WTC11 (cell line): ENCODE data around the gene PRKCB. TPM values are rescaled to one million over a fixed set of nuclear protein-coding genes. Genes with fewer than 3 reads are reported as not detected.

Source experiments
- ATAC-seq: fragments of 200-7000 bp; cut with Tn5 transposase; 2 replicates; pipeline ENCODE4 v1.10.0; 2021; ENCODE audit warnings: mild to moderate bottlenecking, moderate library complexity
- CTCF ChIA-PET: fragments of 300-600 bp; sonication (Branson Sonifier 250); formaldehyde crosslinking; loops from one replicate; lab custom pipeline; 2021; ENCODE audit warnings: antibody characterized with exemption; lab: Charles Lee
- POLR2A ChIA-PET: fragments of 350-600 bp; sonication (Branson Sonifier 250); formaldehyde crosslinking; loops from one replicate; lab custom pipeline; 2021; ENCODE audit warnings: antibody characterized with exemption; lab: Charles Lee
- DNase-seq: peaks from one replicate; pipeline ENCODE4 v3.0.0; 2021; ENCODE audit warnings: low spot score
- H3K27ac Mint-ChIP-seq: 2 replicates; pipeline ENCODE4 v1.8.0; 2021; ENCODE audit warnings: mixed read lengths
- H3K27me3 Mint-ChIP-seq: 2 replicates; pipeline ENCODE4 v1.8.0; 2021; ENCODE audit warnings: low read depth, mild to moderate bottlenecking, moderate library complexity, mixed read lengths
- H3K36me3 Mint-ChIP-seq: 2 replicates; pipeline ENCODE4 v1.8.0; 2021; ENCODE audit warnings: mixed read lengths
- H3K4me1 Mint-ChIP-seq: 2 replicates; pipeline ENCODE4 v1.8.0; 2022; ENCODE audit warnings: mixed read lengths
- H3K4me3 Mint-ChIP-seq: 2 replicates; pipeline ENCODE4 v1.8.0; 2021; ENCODE audit warnings: mild to moderate bottlenecking, moderate library complexity, mixed read lengths
- H3K9me3 Mint-ChIP-seq: 2 replicates; pipeline ENCODE4 v1.8.0; 2021; ENCODE audit warnings: mixed read lengths
- ATF6 ChIP-seq: sonication (generic); formaldehyde crosslinking; IDR thresholded peaks from 2 replicates; pipeline ENCODE4 v1.8.1; 2023; ENCODE audit warnings: mild to moderate bottlenecking, missing genetic modification reagents
- CREM ChIP-seq: sonication (generic); formaldehyde crosslinking; IDR thresholded peaks from 2 replicates; pipeline ENCODE4 v1.8.1; 2022; ENCODE audit warnings: mild to moderate bottlenecking, missing genetic modification reagents, moderate library complexity
- CTCF ChIP-seq: fragments of 200-600 bp; IDR thresholded peaks from 2 replicates; pipeline ENCODE4 v1.8.0; 2022; ENCODE audit warnings: antibody characterized with exemption
- E2F5 ChIP-seq: sonication (generic); formaldehyde crosslinking; IDR thresholded peaks from 2 replicates; pipeline ENCODE4 v1.8.1; 2022; ENCODE audit warnings: mild to moderate bottlenecking, moderate library complexity, missing genetic modification reagents
- ESRRA ChIP-seq: sonication (generic); formaldehyde crosslinking; IDR thresholded peaks from 2 replicates; pipeline ENCODE4 v1.8.1; 2022; ENCODE audit warnings: mild to moderate bottlenecking, missing genetic modification reagents, borderline replicate concordance
- NR3C1 ChIP-seq: sonication (generic); formaldehyde crosslinking; conservative IDR thresholded peaks from 2 replicates; pipeline ENCODE4 v1.8.1; 2023; ENCODE audit warnings: low read depth, mild to moderate bottlenecking, missing genetic modification reagents
- USF1 ChIP-seq: sonication (generic); formaldehyde crosslinking; IDR thresholded peaks from 2 replicates; pipeline ENCODE4 v1.8.0; 2022; ENCODE audit warnings: mild to moderate bottlenecking, missing genetic modification reagents
- ZBTB21 ChIP-seq: sonication (generic); formaldehyde crosslinking; IDR thresholded peaks from 2 replicates; pipeline ENCODE4 v1.8.1; 2023; ENCODE audit warnings: mild to moderate bottlenecking, missing genetic modification reagents, borderline replicate concordance
- ZNF263 ChIP-seq: sonication (generic); formaldehyde crosslinking; IDR thresholded peaks from 2 replicates; pipeline ENCODE4 v1.8.1; 2022; ENCODE audit warnings: low read depth, mild to moderate bottlenecking, moderate library complexity, missing genetic modification reagents
- ZNF281 ChIP-seq: sonication (generic); formaldehyde crosslinking; IDR thresholded peaks from 2 replicates; pipeline ENCODE4 v1.8.0; 2023; ENCODE audit warnings: mild to moderate bottlenecking, missing genetic modification reagents
- total RNA-seq: library from RNA; stranded (reverse); gene quantifications from 3 replicates; pipeline ENCODE4 v1.2.3, GENCODE V29; 2021
- TF ChIP-seq, protein P1 (sequence below): sonication (generic); formaldehyde crosslinking; IDR thresholded peaks from 2 replicates; pipeline ENCODE4 v1.8.0; 2023; ENCODE audit warnings: missing genetic modification reagents
- TF ChIP-seq, protein P2 (sequence below): sonication (generic); formaldehyde crosslinking; conservative IDR thresholded peaks from 2 replicates; pipeline ENCODE4 v1.8.1; 2023; ENCODE audit warnings: mild to moderate bottlenecking, low read depth, missing genetic modification reagents, moderate library complexity
- TF ChIP-seq, protein P3 (sequence below): sonication (generic); formaldehyde crosslinking; IDR thresholded peaks from 2 replicates; pipeline ENCODE4 v1.8.1; 2023; ENCODE audit warnings: mild to moderate bottlenecking, missing genetic modification reagents, moderate library complexity
- TF ChIP-seq, protein P4 (sequence below): fragments of 250-450 bp; sonication (Bioruptor Pico); IDR thresholded peaks from 2 replicates; pipeline ENCODE4 v1.9.0; 2021; ENCODE audit warnings: mild to moderate bottlenecking
- TF ChIP-seq, protein P5 (sequence below): sonication (generic); formaldehyde crosslinking; IDR thresholded peaks from 2 replicates; pipeline ENCODE4 v1.8.1; 2022; ENCODE audit warnings: missing genetic modification reagents, borderline replicate concordance
- TF ChIP-seq, protein P6 (sequence below): sonication (generic); formaldehyde crosslinking; IDR thresholded peaks from 2 replicates; pipeline ENCODE4 v1.8.1; 2023; ENCODE audit warnings: mild to moderate bottlenecking, moderate library complexity, missing genetic modification reagents

PRKCB gene
- total RNA-seq, 1 experiment from 2014 or later = 6.9 TPM

GRCh38 chr16:23898682-23899430, 63.1 kb downstream of the PRKCB start:
- H3K36me3 Mint-ChIP-seq = no peaks in the 10 kb centered on the region
- POLR2A ChIA-PET = no interaction called here
- H3K4me3 Mint-ChIP-seq = no peak overlapping the region
- H3K9me3 Mint-ChIP-seq = no peaks in the 10 kb centered on the region
- H3K4me1 Mint-ChIP-seq = peaks cover 16% of the 10 kb centered on the region
- no peak for DNase-seq
- TF ChIP-seq, protein P1, sequence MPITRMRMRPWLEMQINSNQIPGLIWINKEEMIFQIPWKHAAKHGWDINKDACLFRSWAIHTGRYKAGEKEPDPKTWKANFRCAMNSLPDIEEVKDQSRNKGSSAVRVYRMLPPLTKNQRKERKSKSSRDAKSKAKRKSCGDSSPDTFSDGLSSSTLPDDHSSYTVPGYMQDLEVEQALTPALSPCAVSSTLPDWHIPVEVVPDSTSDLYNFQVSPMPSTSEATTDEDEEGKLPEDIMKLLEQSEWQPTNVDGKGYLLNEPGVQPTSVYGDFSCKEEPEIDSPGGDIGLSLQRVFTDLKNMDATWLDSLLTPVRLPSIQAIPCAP (CRISPR knock-in tag) = no peak
- TF ChIP-seq ZNF263 (no peak), ATF6 (CRISPR knock-in tag) (no peak), USF1 (CRISPR knock-in tag) (no peak), NR3C1 (CRISPR knock-in tag) (no peak), ZBTB21 (CRISPR knock-in tag) (no peak)
- TF ChIP-seq, protein P2, sequence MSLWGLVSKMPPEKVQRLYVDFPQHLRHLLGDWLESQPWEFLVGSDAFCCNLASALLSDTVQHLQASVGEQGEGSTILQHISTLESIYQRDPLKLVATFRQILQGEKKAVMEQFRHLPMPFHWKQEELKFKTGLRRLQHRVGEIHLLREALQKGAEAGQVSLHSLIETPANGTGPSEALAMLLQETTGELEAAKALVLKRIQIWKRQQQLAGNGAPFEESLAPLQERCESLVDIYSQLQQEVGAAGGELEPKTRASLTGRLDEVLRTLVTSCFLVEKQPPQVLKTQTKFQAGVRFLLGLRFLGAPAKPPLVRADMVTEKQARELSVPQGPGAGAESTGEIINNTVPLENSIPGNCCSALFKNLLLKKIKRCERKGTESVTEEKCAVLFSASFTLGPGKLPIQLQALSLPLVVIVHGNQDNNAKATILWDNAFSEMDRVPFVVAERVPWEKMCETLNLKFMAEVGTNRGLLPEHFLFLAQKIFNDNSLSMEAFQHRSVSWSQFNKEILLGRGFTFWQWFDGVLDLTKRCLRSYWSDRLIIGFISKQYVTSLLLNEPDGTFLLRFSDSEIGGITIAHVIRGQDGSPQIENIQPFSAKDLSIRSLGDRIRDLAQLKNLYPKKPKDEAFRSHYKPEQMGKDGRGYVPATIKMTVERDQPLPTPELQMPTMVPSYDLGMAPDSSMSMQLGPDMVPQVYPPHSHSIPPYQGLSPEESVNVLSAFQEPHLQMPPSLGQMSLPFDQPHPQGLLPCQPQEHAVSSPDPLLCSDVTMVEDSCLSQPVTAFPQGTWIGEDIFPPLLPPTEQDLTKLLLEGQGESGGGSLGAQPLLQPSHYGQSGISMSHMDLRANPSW = no peak
- TF ChIP-seq, protein P3, sequence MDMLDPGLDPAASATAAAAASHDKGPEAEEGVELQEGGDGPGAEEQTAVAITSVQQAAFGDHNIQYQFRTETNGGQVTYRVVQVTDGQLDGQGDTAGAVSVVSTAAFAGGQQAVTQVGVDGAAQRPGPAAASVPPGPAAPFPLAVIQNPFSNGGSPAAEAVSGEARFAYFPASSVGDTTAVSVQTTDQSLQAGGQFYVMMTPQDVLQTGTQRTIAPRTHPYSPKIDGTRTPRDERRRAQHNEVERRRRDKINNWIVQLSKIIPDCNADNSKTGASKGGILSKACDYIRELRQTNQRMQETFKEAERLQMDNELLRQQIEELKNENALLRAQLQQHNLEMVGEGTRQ (CRISPR knock-in tag) = no peak
- no peaks in the 10 kb centered on the region; the same call in 1 of the 2 replicates for H3K27me3 Mint-ChIP-seq
- CTCF ChIA-PET = no interaction called here
- ATAC-seq = no peak
- no peak overlapping the region for H3K27ac Mint-ChIP-seq

DNA sequence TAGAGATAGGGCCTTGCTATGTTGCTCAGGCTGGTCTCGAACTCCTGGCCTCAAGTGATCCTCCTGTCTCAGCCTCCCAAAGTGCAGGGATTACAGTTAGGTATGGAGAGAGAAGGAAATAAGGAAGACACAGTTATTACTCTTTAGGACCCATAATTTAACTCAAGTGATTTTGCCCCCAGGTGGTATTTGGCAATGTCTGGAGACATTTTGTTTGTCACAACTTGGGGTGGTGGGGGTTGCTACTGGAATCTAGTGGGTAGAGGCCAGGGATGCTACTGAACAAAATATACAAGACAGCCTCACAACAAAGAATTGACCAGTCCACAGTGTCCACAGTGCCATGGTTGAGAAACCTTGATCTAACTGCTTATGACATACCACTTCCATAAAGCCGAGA, 64.1 kb downstream of the PRKCB start:
- Mint-ChIP-seq H3K27ac (no peak overlapping the region), H3K9me3 (no peaks in the 10 kb centered on the region), H3K4me1 (peaks cover 25% of the 10 kb centered on the region), H3K36me3 (no peaks in the 10 kb centered on the region), H3K4me3 (no peak overlapping the region), H3K27me3 (no peaks in the 10 kb centered on the region; the same call in 1 of the 2 replicates)
- ChIA-PET CTCF (no interaction called here), POLR2A (no interaction called here)
- ATAC-seq = no peak
- no peak for DNase-seq
- TF ChIP-seq CREM (CRISPR knock-in tag) = no peak
- TF ChIP-seq ZNF281 = no peak
- TF ChIP-seq, protein P4, sequence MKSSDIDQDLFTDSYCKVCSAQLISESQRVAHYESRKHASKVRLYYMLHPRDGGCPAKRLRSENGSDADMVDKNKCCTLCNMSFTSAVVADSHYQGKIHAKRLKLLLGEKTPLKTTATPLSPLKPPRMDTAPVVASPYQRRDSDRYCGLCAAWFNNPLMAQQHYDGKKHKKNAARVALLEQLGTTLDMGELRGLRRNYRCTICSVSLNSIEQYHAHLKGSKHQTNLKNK (CRISPR knock-in tag) = no peak
- no peak for TF ChIP-seq ESRRA (CRISPR knock-in tag)
- TF ChIP-seq E2F5 = no peak
- TF ChIP-seq, protein P5, sequence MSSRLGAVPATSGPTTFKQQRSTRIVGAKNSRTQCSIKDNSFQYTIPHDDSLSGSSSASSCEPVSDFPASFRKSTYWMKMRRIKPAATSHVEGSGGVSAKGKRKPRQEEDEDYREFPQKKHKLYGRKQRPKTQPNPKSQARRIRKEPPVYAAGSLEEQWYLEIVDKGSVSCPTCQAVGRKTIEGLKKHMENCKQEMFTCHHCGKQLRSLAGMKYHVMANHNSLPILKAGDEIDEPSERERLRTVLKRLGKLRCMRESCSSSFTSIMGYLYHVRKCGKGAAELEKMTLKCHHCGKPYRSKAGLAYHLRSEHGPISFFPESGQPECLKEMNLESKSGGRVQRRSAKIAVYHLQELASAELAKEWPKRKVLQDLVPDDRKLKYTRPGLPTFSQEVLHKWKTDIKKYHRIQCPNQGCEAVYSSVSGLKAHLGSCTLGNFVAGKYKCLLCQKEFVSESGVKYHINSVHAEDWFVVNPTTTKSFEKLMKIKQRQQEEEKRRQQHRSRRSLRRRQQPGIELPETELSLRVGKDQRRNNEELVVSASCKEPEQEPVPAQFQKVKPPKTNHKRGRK = no peak
- TF ChIP-seq, protein P6, sequence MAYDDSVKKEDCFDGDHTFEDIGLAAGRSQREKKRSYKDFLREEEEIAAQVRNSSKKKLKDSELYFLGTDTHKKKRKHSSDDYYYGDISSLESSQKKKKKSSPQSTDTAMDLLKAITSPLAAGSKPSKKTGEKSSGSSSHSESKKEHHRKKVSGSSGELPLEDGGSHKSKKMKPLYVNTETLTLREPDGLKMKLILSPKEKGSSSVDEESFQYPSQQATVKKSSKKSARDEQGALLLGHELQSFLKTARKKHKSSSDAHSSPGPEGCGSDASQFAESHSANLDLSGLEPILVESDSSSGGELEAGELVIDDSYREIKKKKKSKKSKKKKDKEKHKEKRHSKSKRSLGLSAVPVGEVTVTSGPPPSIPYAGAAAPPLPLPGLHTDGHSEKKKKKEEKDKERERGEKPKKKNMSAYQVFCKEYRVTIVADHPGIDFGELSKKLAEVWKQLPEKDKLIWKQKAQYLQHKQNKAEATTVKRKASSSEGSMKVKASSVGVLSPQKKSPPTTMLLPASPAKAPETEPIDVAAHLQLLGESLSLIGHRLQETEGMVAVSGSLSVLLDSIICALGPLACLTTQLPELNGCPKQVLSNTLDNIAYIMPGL (CRISPR knock-in tag) = no peak
- TF ChIP-seq CTCF = no peak
